CD4-positive, alpha-beta T cell treated with Interleukin-12 subunit alpha and Interleukin-12 subunit beta, for 1 hour (primary cell): ENCODE results near the gene CFAP210.
"Not testable (repeated sequence)": the region's sequence is repeated elsewhere in the genome, so short reads cannot be mapped to it uniquely, and the experiment has no call there.

Source experiments
- DNase-seq: peaks from one replicate; pipeline ENCODE4 v3.0.0-alpha.2; 2020

The CFAP210 gene

DNA sequence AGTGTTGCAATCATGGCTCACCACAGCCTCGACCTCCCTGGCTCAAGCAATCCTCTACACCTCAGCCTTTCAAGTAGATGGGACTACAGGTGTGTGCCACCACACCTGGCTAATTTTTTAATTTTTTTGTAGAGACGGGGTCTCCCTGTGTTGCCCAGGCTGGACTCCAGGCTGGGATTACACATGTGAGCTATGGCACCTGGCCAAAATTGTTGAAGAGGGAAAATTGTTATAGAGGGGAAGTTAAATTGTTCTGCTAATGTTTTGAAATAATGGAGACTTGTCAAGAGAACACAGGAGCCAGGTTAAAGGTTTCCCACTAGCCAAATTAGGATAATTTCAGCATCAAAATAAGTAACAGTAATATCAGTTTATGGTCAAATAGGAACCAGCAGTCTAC is 84.9 kb downstream of the CFAP210 start:
- DNase-seq, result no peak

DNA sequence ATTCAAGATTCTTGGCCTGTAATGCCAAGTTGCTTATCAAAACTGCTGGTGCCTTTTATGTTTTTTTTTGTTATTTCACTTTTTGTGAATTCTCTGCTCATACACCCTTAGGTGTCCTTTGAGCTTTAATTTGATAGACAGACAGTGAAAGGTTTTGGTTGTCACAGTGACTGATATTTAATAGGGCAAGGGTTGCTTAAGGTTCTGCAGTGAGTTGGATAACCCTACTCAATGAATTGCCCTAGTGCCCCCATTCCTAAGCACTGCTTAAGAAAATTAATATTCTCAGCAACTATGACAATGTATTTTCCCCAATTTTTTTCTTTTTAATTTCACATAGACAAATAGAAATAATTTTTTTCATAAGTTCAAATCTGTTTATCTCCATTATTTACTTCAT is 94.6 kb downstream of the CFAP210 start:
- no peak for DNase-seq

DNA sequence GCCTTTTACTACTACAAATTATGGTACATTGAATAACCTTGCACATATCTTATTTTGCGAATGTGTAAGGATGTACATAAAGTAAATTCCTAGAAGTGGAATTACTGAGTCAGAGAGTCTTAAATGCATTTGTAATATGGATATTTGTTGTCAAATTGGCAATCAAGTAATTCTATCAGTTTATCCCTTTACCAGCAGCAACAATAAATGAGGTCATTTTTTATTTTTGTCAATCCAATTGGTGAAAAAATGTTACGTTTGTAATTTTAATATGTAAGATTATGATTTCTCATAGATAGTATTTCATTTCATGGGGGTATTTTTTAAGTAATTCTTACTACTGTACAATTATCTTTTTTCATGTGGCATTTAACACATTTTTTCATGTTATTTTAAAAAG is 95.2 kb downstream of the CFAP210 start:
- DNase-seq, result no peak

DNA sequence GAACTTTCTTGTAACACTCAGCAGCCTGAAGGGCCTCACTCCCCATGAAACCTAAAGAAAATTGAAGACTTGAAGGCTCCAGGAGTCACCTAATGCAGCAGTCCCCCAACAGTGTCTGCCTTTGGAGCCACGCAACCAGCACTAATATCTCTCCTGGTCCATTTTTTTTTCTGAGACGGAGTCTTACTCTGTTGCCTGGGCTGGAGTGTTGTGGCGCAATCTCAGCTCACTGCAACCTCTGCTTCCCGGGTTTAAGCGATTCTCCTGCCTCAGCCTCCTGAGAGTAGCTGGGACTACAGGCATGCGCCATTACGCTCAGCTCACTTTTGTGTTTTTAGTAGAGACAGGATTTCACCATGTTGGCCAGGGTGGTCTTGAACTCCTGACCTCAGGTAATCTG is 97.7 kb downstream of the CFAP210 start:
- DNase-seq, result not testable (repeated sequence)
